Loucy (cell line): ENCODE results near the gene ARFRP1.

Experiments used
- H2AFZ ChIP-seq: fragments of 200-600 bp; sonication (generic); 2 replicates; pipeline ENCODE4 v1.6.0; 2016; ENCODE audit warnings: antibody characterized with exemption, mild to moderate bottlenecking, low read length, moderate library complexity
- H3F3A ChIP-seq: fragments of 200-600 bp; 2 replicates; pipeline ENCODE4 v1.6.0; 2016; ENCODE audit warnings: antibody characterized with exemption, low read depth, mild to moderate bottlenecking
- H3K27me3 ChIP-seq: fragments of 200-600 bp; sonication (generic); 2 replicates; pipeline ENCODE4 v1.6.1; 2014; ENCODE audit warnings: low read length, mild to moderate bottlenecking; ENCODE audit not compliant: insufficient read depth, poor library complexity, severe bottlenecking
- H3K36me3 ChIP-seq: fragments of 200-600 bp; sonication (generic); 2 replicates; pipeline ENCODE4 v1.6.1; 2016; ENCODE audit warnings: low read length; ENCODE audit not compliant: insufficient read depth
- H3K4me1 ChIP-seq: fragments of 200-600 bp; sonication (generic); 2 replicates; pipeline ENCODE4 v1.5.1; 2014; ENCODE audit warnings: low read length, mild to moderate bottlenecking; ENCODE audit not compliant: insufficient read depth, poor library complexity, severe bottlenecking
- H3K4me2 ChIP-seq: fragments of 200-600 bp; sonication (generic); 2 replicates; pipeline ENCODE4 v1.6.0; 2014; ENCODE audit warnings: antibody characterized with exemption, low read length, low read depth, mild to moderate bottlenecking; ENCODE audit not compliant: poor library complexity, severe bottlenecking
- H3K4me3 ChIP-seq: fragments of 200-600 bp; sonication (generic); 2 replicates; pipeline ENCODE4 v1.5.1; 2014; ENCODE audit warnings: low read length, mild to moderate bottlenecking, mixed read lengths; ENCODE audit not compliant: poor library complexity, severe bottlenecking
- H3K79me2 ChIP-seq: fragments of 200-600 bp; sonication (generic); 2 replicates; pipeline ENCODE4 v1.6.1; 2014; ENCODE audit warnings: low read length; ENCODE audit not compliant: insufficient read depth
- H3K9ac ChIP-seq: fragments of 200-600 bp; sonication (generic); 2 replicates; pipeline ENCODE4 v1.6.0; 2014; ENCODE audit warnings: mild to moderate bottlenecking, low read depth, low read length, moderate library complexity; ENCODE audit not compliant: poor library complexity, severe bottlenecking
- H3K9me2 ChIP-seq: fragments of 200-600 bp; sonication (generic); replicated peaks from 2 replicates; pipeline ENCODE4 v1.6.1; 2016; ENCODE audit warnings: low read depth, low read length, mixed read lengths
- H3K9me3 ChIP-seq: fragments of 200-600 bp; sonication (generic); 2 replicates; pipeline ENCODE4 v1.6.1; 2014; ENCODE audit warnings: mild to moderate bottlenecking, antibody characterized with exemption, low read length, low read depth; ENCODE audit not compliant: insufficient read depth
- H4K20me1 ChIP-seq: fragments of 200-600 bp; sonication (generic); 2 replicates; pipeline ENCODE4 v1.6.0; 2014; ENCODE audit warnings: antibody characterized with exemption, low read length, mild to moderate bottlenecking; ENCODE audit not compliant: insufficient read depth, poor library complexity, severe bottlenecking
- EZH2phosphoT487 ChIP-seq: fragments of 200-600 bp; IDR thresholded peaks from 2 replicates; pipeline ENCODE4 v1.6.1; 2018; ENCODE audit warnings: antibody characterized with exemption, mild to moderate bottlenecking, moderate library complexity, borderline replicate concordance
- TF ChIP-seq, protein P1 (sequence below): fragments of 200-600 bp; sonication (generic); conservative IDR thresholded peaks from 2 replicates; pipeline ENCODE4 v1.5.1; 2014; ENCODE audit warnings: mild to moderate bottlenecking, antibody characterized with exemption, low read length

ARFRP1 gene

DNA sequence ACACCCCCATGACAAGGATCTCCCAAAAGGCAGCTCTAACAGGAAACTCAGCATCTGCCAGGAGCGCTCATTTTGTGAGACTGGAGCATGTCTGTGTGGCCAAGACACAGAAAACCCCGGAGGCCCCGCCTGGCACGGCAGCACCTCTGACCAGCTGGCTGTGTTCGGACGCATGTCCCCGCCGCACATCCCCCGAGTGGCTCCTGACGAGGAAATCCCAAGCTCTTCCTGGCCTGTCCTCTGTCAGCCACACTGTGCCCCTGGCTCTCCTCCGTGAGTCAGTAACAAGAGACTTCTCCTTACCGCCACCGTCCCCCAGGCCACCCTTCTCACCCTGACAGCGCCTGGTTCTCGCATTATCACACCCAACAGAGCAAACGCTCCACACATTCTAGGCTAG is 46.2 kb upstream of the ARFRP1 start:
- Histone ChIP-seq H3K9ac (no peak overlapping the region), H3K9me3 (no peaks in the 10 kb centered on the region), H3K4me3 (no peak overlapping the region), H3K4me1 (peaks cover 36% of the 10 kb centered on the region), H2AFZ (no peak overlapping the region), H3K9me2 (no peaks in the 10 kb centered on the region), H3K27me3 (no peaks in the 10 kb centered on the region), H4K20me1 (no peaks in the 10 kb centered on the region), H3K4me2 (no peak overlapping the region), H3F3A (no peaks in the 10 kb centered on the region), H3K36me3 (no peaks in the 10 kb centered on the region), H3K79me2 (no peaks in the 10 kb centered on the region)
- TF ChIP-seq EZH2phosphoT487, result no peak
- TF ChIP-seq, protein P1, sequence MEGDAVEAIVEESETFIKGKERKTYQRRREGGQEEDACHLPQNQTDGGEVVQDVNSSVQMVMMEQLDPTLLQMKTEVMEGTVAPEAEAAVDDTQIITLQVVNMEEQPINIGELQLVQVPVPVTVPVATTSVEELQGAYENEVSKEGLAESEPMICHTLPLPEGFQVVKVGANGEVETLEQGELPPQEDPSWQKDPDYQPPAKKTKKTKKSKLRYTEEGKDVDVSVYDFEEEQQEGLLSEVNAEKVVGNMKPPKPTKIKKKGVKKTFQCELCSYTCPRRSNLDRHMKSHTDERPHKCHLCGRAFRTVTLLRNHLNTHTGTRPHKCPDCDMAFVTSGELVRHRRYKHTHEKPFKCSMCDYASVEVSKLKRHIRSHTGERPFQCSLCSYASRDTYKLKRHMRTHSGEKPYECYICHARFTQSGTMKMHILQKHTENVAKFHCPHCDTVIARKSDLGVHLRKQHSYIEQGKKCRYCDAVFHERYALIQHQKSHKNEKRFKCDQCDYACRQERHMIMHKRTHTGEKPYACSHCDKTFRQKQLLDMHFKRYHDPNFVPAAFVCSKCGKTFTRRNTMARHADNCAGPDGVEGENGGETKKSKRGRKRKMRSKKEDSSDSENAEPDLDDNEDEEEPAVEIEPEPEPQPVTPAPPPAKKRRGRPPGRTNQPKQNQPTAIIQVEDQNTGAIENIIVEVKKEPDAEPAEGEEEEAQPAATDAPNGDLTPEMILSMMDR, result no peak

DNA sequence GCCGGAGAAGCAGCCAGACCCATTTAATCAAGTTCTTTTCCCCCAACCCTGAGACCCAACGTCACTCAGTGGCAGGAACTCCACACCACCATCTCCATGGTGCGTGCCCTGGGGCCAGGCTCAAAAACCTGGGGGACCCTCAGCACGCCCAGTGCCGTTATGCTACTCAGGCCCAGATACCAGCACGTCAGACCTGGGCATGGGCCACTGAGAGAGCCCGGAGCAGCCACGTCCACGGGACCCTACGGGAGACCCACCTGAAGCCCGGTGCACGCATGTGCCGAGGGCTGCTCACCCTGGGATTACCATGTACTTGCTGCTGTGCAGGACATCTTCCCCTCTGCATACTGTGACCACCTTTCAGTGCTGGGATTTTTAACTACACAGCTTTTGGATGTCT is 45.6 kb upstream of the ARFRP1 start:
- Histone ChIP-seq H3K9me2 (no peaks in the 10 kb centered on the region), H3K4me3 (no peak overlapping the region), H3K27me3 (no peaks in the 10 kb centered on the region), H4K20me1 (no peaks in the 10 kb centered on the region), H3K79me2 (no peaks in the 10 kb centered on the region), H3K36me3 (no peaks in the 10 kb centered on the region), H2AFZ (no peak overlapping the region), H3K9ac (no peak overlapping the region), H3K9me3 (no peaks in the 10 kb centered on the region), H3K4me1 (peaks cover 36% of the 10 kb centered on the region), H3K4me2 (no peak overlapping the region), H3F3A (no peaks in the 10 kb centered on the region)
- TF ChIP-seq, protein P1, result no peak
- TF ChIP-seq EZH2phosphoT487, result no peak

DNA sequence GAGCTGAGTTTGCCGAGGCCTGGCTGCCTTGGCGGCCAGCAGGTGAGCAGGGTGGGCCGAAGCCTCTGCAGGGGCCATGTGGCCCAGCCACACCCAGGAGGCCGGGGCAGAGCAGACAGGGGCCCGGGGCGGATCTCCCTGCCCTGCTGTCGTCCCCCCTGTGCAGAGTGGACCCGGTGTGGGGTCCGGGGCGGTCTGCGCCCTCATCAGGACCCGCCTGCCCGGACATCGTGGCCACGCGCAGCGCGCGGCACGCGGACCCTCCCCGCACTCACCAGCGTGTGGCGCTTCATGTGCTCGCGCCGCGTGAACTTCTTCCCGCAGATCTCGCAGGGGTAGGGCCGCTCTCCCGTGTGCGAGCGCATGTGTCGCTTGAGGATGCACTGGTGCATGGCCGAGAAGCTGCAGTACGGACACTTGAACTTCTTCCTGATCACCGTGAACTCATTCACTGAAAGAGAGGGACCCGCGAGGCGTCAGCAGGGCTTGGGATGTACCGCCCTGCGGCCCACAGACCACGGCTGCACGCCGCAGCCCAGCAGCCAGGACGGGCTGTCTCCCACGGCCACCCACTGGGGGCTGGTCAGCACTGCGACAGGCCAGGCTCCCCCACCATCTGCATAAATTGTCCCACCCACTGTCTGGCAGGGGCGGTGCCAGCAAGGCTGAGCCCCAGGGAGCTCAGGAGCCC is 44.8 kb upstream of the ARFRP1 start:
- H3K4me1 ChIP-seq, result peaks cover 36% of the 10 kb centered on the region
- H3K9me2 ChIP-seq, result no peaks in the 10 kb centered on the region
- H3F3A ChIP-seq, result no peaks in the 10 kb centered on the region
- no peaks in the 10 kb centered on the region for H3K79me2 ChIP-seq
- no peaks in the 10 kb centered on the region for H3K9me3 ChIP-seq
- no peak overlapping the region for H3K4me2 ChIP-seq
- H3K36me3 ChIP-seq, result no peaks in the 10 kb centered on the region
- no peak overlapping the region for H3K4me3 ChIP-seq
- no peak overlapping the region for H3K9ac ChIP-seq
- no peaks in the 10 kb centered on the region for H3K27me3 ChIP-seq
- no peaks in the 10 kb centered on the region for H4K20me1 ChIP-seq
- no peak overlapping the region for H2AFZ ChIP-seq
- no peak for TF ChIP-seq EZH2phosphoT487
- TF ChIP-seq, protein P1, result no peak
